Epithelial cell of esophagus (primary cell): ENCODE results near the gene EFS.

Source experiments
- DNase-seq: peaks from one replicate; pipeline ENCODE4 v3.0.0; 2010; ENCODE audit warnings: low read depth
- H3K4me3 ChIP-seq: 2 replicates; pipeline ENCODE4 v1.5.1; 2011; ENCODE audit warnings: mild to moderate bottlenecking, low read length, control low read depth
- CTCF ChIP-seq: IDR thresholded peaks from 2 replicates; pipeline ENCODE4 v1.5.1; 2011; ENCODE audit warnings: low read depth, mild to moderate bottlenecking, low read length, control low read depth, inconsistent platforms; ENCODE audit not compliant: insufficient read depth; ENCODE audit errors: missing control alignments

Gene EFS

DNA sequence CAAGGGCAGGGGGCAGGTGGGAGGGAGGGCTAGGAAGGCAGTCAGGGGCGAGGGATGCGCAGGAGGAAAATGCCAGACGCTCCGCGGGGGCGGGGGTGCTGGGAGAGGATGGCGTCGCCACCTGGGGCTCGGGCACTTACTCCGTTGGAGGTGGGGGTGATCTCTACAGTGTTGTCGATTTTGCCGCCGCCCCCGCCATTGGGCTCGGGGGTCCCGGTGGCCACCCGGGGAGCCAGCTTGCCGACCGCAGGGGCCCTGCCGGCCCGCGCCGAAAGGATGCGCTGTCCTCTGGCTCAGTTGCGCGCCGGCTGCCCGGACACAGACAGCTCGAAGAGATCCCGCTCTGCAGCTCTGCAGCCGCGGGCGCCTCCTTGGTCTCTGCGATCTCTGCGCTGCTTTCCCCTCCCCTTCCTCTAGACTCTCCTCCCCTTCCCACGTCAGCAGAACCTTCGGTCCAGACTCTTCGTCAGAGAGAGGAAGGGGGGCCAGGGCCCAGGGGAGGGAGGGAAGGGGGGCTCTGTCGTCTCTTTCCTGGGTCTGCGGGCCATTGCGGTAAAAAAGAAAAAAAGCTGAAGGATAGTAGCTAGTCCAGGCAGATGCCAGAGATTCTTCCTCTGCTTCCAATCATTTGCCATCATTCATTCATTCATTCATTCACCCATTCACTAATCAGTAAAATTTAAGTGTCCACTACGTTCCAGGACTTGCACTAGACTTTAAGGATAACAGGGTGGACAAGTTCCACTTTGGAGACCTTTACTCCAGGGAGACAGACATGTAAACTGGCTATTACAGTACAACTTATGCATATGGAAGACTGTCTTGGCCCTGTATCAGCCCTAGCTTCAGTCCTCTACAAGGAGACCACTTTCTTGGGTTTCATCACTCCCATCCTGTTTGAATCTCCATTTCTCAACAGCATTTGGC is 12.2 kb downstream of the EFS start, which contains the start of gene SLC22A17:
TSS of gene SLC22A17 (minus strand) at position 382 of the 927 bp plus-strand sequence.
- peak; percentile 74 for DNase-seq
- TF ChIP-seq CTCF: no peak
- peak within 1 kb of the TSS; percentile 48 for H3K4me3 ChIP-seq

- no peak for DNase-seq
- peak overlapping the region; percentile 48 for H3K4me3 ChIP-seq
- TF ChIP-seq CTCF: no peak
Measured at GRCh38 chr14:23351681-23352505, 13.1 kb downstream of the EFS start.

DNA sequence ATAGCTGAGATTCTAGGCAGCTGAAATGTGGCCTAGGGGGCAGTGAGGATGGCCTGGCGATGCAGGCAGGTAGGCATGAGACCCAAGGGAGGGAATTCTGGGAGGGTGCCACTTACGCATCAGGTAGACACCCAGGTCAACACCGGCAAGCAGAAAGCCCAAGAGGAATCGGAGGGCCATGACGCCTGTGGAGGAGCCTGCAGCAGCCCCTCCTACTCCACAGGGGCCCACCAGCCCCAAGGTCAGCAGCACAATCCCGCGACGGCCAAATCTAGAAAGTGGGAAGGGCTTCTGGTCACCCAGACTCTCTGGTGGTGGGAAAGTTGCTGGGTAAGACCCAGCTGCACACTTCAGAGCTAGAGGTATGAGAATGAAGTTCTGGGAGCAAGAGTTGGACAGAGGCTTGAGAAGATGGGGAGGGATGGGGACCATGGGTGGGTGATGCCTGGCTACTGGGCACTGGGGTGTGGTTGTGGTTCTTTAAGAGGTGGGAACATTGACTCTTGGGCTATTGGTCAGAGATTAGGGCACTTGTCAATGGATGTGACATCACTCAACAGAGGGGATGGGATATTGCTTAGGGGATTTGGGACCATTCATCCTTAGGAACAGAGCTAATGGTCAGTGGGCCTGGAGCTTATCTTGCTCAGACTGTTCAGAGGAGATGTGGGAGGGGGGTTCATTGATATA is 15.7 kb downstream of the EFS start:
- no peak for DNase-seq
- TF ChIP-seq CTCF: no peak
- no peak overlapping the region for H3K4me3 ChIP-seq

GRCh38 chr14:23348297-23348655 is 16.7 kb downstream of the EFS start:
- no peak for TF ChIP-seq CTCF
- no peak overlapping the region for H3K4me3 ChIP-seq
- DNase-seq: no peak

DNA sequence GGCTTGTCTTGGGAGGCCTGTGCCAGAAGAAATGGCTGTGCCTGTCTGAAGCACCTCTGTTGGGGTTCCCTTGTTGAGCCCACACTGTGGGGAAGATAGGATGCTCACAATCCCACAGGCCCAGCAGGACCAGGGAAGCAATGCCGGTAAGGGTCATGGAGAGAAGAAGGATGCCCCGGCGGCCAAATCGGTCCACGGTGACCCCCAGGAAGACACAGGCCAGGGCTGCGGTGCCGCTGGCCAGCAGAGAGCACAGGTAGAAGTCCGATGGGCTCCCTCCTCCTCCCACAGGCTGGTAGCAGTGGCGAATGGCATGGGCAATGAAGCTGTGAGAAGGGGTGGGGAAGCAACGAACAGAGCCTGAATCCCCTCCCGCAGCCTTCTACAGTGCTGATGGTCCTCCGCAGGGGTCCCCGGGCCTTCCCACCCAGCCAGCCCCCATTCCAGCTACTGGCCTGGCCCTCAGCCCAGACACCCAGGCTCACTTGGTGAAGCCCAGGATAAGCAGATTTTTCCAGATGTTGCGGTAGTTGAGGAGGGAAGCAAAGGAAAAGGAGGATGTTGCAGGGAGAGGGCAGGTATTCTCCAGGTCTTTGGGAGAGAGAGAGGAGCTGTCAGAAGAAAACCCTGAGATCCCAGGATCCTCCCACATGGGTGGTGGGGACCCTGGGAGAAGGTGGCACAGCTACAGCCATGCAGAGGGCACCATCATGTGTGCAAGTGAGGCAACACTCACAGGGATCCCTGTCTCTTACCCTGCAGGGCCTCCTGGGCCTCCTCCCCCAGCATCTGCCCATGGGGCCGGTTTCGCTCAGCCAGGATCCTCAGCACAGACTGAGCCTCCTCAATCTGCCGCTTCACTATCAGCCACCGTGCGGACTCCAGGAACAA is 17.3 kb downstream of the EFS start:
- no peak for DNase-seq
- no peak overlapping the region for H3K4me3 ChIP-seq
- no peak for TF ChIP-seq CTCF

DNA sequence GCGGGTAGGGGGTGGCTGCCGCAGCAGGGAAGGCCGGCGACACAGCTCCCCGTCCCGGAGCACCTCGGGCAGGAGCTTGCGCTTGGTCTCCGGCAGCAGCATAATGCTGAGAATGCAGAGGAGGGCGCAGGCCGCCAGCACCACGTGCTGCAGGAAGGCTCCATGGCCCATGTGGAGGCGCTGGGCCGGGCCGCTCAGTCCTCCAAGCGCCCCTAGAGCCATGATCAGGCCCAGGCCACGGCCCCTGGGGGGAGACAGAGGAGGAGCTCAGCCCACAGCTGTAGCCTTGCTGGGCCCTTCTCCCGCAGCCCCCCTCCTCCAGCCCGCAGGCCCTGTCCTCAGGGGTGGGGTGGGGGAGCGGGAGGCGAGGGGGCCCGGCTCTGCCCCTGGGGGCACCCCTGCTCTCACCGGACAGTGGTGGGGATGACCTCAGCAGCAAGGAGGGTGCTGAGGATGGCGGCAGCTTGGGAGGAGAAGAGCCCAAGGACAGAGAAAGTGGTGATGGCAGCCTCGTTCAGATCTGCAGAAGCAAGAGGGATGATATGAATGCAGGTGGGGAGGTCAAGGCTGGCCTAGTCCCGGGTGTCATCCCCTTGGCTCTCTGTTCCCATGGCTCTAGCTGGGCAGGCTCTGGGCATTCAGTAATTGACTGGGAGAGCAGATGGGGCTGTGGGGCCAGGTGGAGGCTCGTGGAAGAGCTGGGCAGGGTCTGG is 18.1 kb downstream of the EFS start:
- no peak overlapping the region for H3K4me3 ChIP-seq
- TF ChIP-seq CTCF: no peak
- DNase-seq: no peak
